Measurements from ENCODE around the gene GARS1. TPM values are rescaled to one million over a fixed set of nuclear protein-coding genes. Genes with fewer than 3 reads are reported as not detected.

The GARS1 gene
- polyA plus RNA-seq, 3 donors = 46.0 to 68.4 (median 48.6) TPM

DNA sequence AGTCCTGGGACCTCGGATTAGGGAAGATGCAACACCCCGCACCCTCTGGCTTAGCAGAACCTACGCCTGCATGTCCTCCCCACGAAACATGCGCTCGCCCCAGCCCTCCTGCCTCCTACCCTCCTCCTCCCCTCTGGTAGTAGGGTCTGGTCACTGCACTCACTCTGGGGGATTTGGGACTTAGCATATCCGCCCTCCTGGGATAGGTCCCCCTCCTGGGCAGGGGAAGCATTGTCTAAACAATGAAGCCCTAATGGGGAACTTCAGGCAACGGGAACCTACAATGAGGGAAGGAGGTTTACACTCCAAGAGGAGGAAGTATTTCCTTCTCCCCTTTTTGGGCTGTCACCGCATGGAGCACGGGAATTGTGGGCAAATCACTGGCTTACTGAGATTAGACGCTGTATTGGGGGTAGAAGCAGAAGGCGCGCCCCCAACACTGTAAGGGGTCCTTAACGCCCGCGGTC, 86.7 kb downstream of the GARS1 start:
- TF ChIP-seq, protein P1, sequence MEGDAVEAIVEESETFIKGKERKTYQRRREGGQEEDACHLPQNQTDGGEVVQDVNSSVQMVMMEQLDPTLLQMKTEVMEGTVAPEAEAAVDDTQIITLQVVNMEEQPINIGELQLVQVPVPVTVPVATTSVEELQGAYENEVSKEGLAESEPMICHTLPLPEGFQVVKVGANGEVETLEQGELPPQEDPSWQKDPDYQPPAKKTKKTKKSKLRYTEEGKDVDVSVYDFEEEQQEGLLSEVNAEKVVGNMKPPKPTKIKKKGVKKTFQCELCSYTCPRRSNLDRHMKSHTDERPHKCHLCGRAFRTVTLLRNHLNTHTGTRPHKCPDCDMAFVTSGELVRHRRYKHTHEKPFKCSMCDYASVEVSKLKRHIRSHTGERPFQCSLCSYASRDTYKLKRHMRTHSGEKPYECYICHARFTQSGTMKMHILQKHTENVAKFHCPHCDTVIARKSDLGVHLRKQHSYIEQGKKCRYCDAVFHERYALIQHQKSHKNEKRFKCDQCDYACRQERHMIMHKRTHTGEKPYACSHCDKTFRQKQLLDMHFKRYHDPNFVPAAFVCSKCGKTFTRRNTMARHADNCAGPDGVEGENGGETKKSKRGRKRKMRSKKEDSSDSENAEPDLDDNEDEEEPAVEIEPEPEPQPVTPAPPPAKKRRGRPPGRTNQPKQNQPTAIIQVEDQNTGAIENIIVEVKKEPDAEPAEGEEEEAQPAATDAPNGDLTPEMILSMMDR (IDR thresholded peaks at IDR 0.05) = no peak
- Histone ChIP-seq H3K4me1 (ENCODE audit: control insufficient read depth in 1 of 2, insufficient read depth in 2 of 2, low read length in 2 of 2) (peaks cover 10 to 15% of the 10 kb centered on the region in 2 donors), H4K20me1 (ENCODE audit: insufficient read depth, low read length) (no peaks in the 10 kb centered on the region), H3K9me3 (replicated peaks in 1 of 2; ENCODE audit: control insufficient read depth in 1 of 2, insufficient read depth in 1 of 2, low read length in 2 of 2) (peaks cover 0 to 17% of the 10 kb centered on the region in 2 donors), H3K79me2 (ENCODE audit: insufficient read depth, low read length) (no peaks in the 10 kb centered on the region), H3K4me2 (replicated peaks; ENCODE audit: extremely low read depth, low read length, poor library complexity, severe bottlenecking) (peak overlapping the region; percentile 64), H3K4me3 (replicated peaks in 1 of 3; ENCODE audit: low read depth in 2 of 3, low read length in 3 of 3) (peak overlapping the region in 1 of 3 experiments; percentile 59), H2AFZ (ENCODE audit: insufficient read depth, low read depth, low read length, poor library complexity, severe bottlenecking) (peak overlapping the region; percentile 53), H3K9ac (ENCODE audit: insufficient read depth, low read length, poor library complexity, severe bottlenecking) (no peak overlapping the region), H3K36me3 (replicated peaks in 1 of 2; ENCODE audit: control insufficient read depth in 1 of 2, insufficient read depth in 2 of 2, low read length in 2 of 2) (no peaks in the 10 kb centered on the region), H3K27ac (ENCODE audit: low read depth in 1 of 2, low read length in 2 of 2) (no peak overlapping the region), H3K27me3 (ENCODE audit: control insufficient read depth in 2 of 2, insufficient read depth in 2 of 2, low read length in 2 of 2) (peaks cover 34 to 68% of the 10 kb centered on the region in 2 donors)
- Mint-ChIP-seq H3K27ac (no peak overlapping the region), H3K27me3 (ENCODE audit: low read depth in 3 of 3) (peaks cover 54 to 75% (median 65%) of the 10 kb centered on the region in 3 donors), H3K4me1 (peaks cover 12% of the 10 kb centered on the region), H3K4me3 (peak overlapping the region; percentile 68 to 90), H3K36me3 (peaks cover 3% of the 10 kb centered on the region in 2 donors), H3K9me3 (peaks cover 0 to 10% (median 1%) of the 10 kb centered on the region in 7 donors)
- 27% methylated on average over 6 of the region's 16 CpGs for WGBS (ENCODE audit: insufficient coverage)
- no peak for DNase-seq
- intact Hi-C loops (cut with micrococcal nuclease) = no loop called here

DNA sequence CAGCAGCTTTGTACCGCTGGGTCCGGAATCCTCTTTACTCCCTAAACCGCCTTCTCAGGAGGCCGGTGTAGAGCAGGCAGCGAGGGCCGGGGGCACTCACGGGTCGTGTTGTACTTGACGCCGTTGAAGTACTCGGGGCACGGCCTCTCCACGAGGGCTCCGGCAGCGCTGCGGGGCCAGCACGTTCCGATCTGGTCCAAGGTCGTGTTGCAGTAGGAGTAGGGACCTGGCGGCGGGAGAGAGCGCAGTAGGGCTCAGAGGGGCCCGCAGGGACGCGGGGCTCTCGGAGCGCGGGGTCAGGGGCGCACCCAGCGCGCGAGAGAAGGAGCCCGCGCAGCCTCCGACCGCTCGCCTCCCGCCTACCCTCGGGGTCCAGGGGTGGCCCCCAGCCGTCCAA, 87.1 kb downstream of the GARS1 start:
- H3K4me2 ChIP-seq (replicated peaks; ENCODE audit: extremely low read depth, low read length, poor library complexity, severe bottlenecking) = peak overlapping the region; percentile 64
- H3K27ac Mint-ChIP-seq = no peak overlapping the region
- peaks cover 0 to 17% of the 10 kb centered on the region in 2 donors for H3K9me3 ChIP-seq (replicated peaks in 1 of 2; ENCODE audit: control insufficient read depth in 1 of 2, insufficient read depth in 1 of 2, low read length in 2 of 2)
- H3K27ac ChIP-seq (ENCODE audit: low read depth in 1 of 2, low read length in 2 of 2) = no peak overlapping the region
- peaks cover 10 to 15% of the 10 kb centered on the region in 2 donors for H3K4me1 ChIP-seq (ENCODE audit: control insufficient read depth in 1 of 2, insufficient read depth in 2 of 2, low read length in 2 of 2)
- H3K27me3 ChIP-seq (ENCODE audit: control insufficient read depth in 2 of 2, insufficient read depth in 2 of 2, low read length in 2 of 2) = peaks cover 34 to 68% of the 10 kb centered on the region in 2 donors
- intact Hi-C loops (cut with micrococcal nuclease) = no loop called here
- peaks cover 3% of the 10 kb centered on the region in 2 donors for H3K36me3 Mint-ChIP-seq
- 2% methylated on average over 40 of the region's 40 CpGs for WGBS (ENCODE audit: insufficient coverage)
- H4K20me1 ChIP-seq (ENCODE audit: insufficient read depth, low read length) = no peaks in the 10 kb centered on the region
- peak overlapping the region; percentile 68 to 90 for H3K4me3 Mint-ChIP-seq
- DNase-seq = no peak
- TF ChIP-seq, protein P1 (IDR thresholded peaks at IDR 0.05) = no peak
- peaks cover 54 to 71% (median 64%) of the 10 kb centered on the region in 3 donors for H3K27me3 Mint-ChIP-seq (ENCODE audit: low read depth in 3 of 3)
- peaks cover 0 to 10% (median 1%) of the 10 kb centered on the region in 7 donors for H3K9me3 Mint-ChIP-seq
- H3K4me3 ChIP-seq (replicated peaks in 1 of 3; ENCODE audit: low read depth in 2 of 3, low read length in 3 of 3) = peak overlapping the region in 1 of 3 experiments; percentile 59
- peak overlapping the region; percentile 53 for H2AFZ ChIP-seq (ENCODE audit: insufficient read depth, low read depth, low read length, poor library complexity, severe bottlenecking)
- peaks cover 12% of the 10 kb centered on the region for H3K4me1 Mint-ChIP-seq
- H3K9ac ChIP-seq (ENCODE audit: insufficient read depth, low read length, poor library complexity, severe bottlenecking) = peak overlapping the region; percentile 15
- H3K36me3 ChIP-seq (replicated peaks in 1 of 2; ENCODE audit: control insufficient read depth in 1 of 2, insufficient read depth in 2 of 2, low read length in 2 of 2) = no peaks in the 10 kb centered on the region
- no peaks in the 10 kb centered on the region for H3K79me2 ChIP-seq (ENCODE audit: insufficient read depth, low read length)

Measured in CD14-positive monocyte (primary cell).